Loucy (cell line): ENCODE results near the gene TSPAN3.

Experiments
- CTCF ChIP-seq: fragments of 200-600 bp; sonication (generic); conservative IDR thresholded peaks from 2 replicates; pipeline ENCODE4 v1.5.1; 2014; ENCODE audit warnings: mild to moderate bottlenecking, antibody characterized with exemption, low read length
- EZH2phosphoT487 ChIP-seq: fragments of 200-600 bp; IDR thresholded peaks from 2 replicates; pipeline ENCODE4 v1.6.1; 2018; ENCODE audit warnings: antibody characterized with exemption, mild to moderate bottlenecking, moderate library complexity, borderline replicate concordance

GRCh38 chr15:77040673-77041072, 30.2 kb downstream of the TSPAN3 start:
- no peak for TF ChIP-seq EZH2phosphoT487
- TF ChIP-seq CTCF: no peak
